Endothelial cell of umbilical vein (primary cell): ENCODE results near the gene ABI3.

ENCODE experiments used
- EZH2 ChIP-seq: IDR thresholded peaks from 2 replicates; pipeline ENCODE4 v1.6.1; 2012; ENCODE audit warnings: borderline replicate concordance, low read depth, mild to moderate bottlenecking, moderate library complexity, low read length, inconsistent platforms; ENCODE audit not compliant: severe bottlenecking
- GATA2 ChIP-seq: IDR thresholded peaks from 2 replicates; pipeline ENCODE4 v1.7.0; 2011; ENCODE audit warnings: low read depth, mild to moderate bottlenecking, moderate library complexity, mixed read lengths, low read length; ENCODE audit not compliant: insufficient read length, insufficient read depth
- JUN ChIP-seq: IDR thresholded peaks from 2 replicates; pipeline ENCODE4 v1.6.1; 2011; ENCODE audit warnings: borderline replicate concordance, low read depth; ENCODE audit not compliant: insufficient read length, insufficient read depth
- MYC ChIP-seq: IDR thresholded peaks from one replicate; pipeline ENCODE4 v1.6.1; 2011; ENCODE audit warnings: mild to moderate bottlenecking, low read depth, low read length
- POLR2A ChIP-seq: IDR thresholded peaks from 2 replicates; pipeline ENCODE4 v1.6.1; 2012; ENCODE audit warnings: low read depth, mild to moderate bottlenecking, control low read depth, low read length
- POLR2AphosphoS5 ChIP-seq: IDR thresholded peaks from 2 replicates; pipeline ENCODE4 v1.6.1; 2012; ENCODE audit warnings: low read depth, mild to moderate bottlenecking, control low read depth, low read length, moderate library complexity; ENCODE audit not compliant: insufficient read depth
- TF ChIP-seq, protein P1 (sequence below), 2 donors: IDR thresholded peaks; 1 replicate in 1 of 2; 2 replicates in 1 of 2; pipeline ENCODE4 v1.5.1; 2011; ENCODE audit warnings: low read length in 2 of 2, mild to moderate bottlenecking in 2 of 2, moderate library complexity in 2 of 2, control low read depth in 1 of 2, inconsistent platforms in 1 of 2, low read depth in 1 of 2; ENCODE audit not compliant: insufficient read depth in 1 of 2; ENCODE audit errors: extremely low read depth in 1 of 2
- TF ChIP-seq, protein P2 (sequence below): IDR thresholded peaks from 2 replicates; pipeline ENCODE4 v1.6.1; 2011; ENCODE audit not compliant: insufficient read depth, insufficient read length

DNA sequence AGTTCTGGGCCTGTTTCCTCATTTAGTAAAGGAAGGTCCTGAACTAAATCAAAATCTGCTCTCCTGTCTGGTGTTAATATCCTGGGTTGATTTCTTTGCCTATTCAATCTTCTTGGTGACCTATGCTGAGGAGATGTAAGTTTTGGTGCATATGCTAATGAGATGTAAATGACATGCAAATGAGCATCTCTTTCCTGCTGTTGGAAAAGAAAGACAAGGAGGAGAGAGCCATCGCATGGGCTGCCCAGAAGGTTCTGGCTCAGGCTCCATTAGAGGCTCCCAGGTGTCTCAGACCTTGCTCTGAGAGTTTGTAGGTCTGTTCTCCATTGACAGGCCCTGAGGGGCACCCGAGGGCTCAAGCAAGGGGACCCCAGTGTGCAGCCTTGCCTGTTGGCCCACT lies 3.3 kb downstream of the ABI3 start:
- TF ChIP-seq, protein P1, sequence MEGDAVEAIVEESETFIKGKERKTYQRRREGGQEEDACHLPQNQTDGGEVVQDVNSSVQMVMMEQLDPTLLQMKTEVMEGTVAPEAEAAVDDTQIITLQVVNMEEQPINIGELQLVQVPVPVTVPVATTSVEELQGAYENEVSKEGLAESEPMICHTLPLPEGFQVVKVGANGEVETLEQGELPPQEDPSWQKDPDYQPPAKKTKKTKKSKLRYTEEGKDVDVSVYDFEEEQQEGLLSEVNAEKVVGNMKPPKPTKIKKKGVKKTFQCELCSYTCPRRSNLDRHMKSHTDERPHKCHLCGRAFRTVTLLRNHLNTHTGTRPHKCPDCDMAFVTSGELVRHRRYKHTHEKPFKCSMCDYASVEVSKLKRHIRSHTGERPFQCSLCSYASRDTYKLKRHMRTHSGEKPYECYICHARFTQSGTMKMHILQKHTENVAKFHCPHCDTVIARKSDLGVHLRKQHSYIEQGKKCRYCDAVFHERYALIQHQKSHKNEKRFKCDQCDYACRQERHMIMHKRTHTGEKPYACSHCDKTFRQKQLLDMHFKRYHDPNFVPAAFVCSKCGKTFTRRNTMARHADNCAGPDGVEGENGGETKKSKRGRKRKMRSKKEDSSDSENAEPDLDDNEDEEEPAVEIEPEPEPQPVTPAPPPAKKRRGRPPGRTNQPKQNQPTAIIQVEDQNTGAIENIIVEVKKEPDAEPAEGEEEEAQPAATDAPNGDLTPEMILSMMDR (IDR thresholded peaks at IDR 0.05; ENCODE audit: extremely low read depth in 1 of 2, insufficient read depth in 1 of 2, low read depth in 1 of 2, low read length in 2 of 2): no peak
- TF ChIP-seq POLR2A (no peak), EZH2 (no peak), POLR2AphosphoS5 (no peak), JUN (no peak), GATA2 (no peak), MYC (no peak)
- TF ChIP-seq, protein P2, sequence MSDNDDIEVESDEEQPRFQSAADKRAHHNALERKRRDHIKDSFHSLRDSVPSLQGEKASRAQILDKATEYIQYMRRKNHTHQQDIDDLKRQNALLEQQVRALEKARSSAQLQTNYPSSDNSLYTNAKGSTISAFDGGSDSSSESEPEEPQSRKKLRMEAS: no peak
